GM18873 (cell line): ENCODE measurements around the gene ZNF232.
"Not testable (repeated sequence)": the region's sequence is repeated elsewhere in the genome, so short reads cannot be mapped to it uniquely, and the experiment has no call there.

Source experiments
- ATAC-seq: cut with Tn5 transposase; IDR thresholded peaks from one replicate; pipeline ENCODE4 v1.9.1; 2021; ENCODE audit warnings: mild to moderate bottlenecking, moderate library complexity, moderate number of reproducible peaks; ENCODE audit not compliant: unreplicated experiment, low FRiP score

Gene ZNF232

DNA sequence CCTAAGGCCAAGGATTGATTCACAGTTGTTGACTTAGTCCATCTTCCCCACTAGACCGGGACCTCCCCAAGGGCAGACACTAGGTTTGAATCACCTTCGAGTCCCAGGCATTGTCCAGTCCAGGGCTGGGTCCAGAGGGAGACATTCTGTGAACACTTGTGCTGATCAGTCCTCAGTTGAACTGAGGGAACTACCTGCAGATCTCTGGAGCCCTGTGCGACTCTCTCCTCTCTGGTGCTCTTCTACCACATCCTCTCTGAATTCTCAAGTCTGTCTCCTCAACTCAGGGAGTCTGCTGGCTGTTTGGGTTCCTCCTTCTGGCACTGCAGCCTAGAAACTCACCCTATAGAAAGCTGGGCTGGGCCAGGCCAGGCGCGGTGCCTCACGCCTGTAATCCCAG is 10.8 kb downstream of the ZNF232 start:
- no peak for ATAC-seq

DNA sequence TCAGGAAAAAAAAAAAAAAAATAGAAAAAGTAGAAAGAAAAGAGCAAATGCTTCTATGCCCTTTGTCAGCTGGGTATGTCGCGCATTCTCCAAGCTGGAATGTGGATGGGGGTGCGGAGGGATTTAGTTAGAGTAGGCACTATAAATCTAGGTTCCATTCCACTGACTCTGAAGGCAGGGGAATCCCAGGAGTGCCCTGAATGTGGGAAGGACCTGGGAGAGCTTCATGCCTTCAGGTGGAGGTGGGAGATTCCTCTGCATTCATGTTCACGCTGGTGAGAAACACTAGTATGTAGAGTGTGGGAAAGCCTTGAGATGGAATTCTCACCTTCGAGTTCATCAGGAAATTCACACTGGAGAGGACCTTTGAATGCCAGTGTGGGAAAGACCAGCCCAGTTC is 12.4 kb downstream of the ZNF232 start:
- no peak for ATAC-seq

DNA sequence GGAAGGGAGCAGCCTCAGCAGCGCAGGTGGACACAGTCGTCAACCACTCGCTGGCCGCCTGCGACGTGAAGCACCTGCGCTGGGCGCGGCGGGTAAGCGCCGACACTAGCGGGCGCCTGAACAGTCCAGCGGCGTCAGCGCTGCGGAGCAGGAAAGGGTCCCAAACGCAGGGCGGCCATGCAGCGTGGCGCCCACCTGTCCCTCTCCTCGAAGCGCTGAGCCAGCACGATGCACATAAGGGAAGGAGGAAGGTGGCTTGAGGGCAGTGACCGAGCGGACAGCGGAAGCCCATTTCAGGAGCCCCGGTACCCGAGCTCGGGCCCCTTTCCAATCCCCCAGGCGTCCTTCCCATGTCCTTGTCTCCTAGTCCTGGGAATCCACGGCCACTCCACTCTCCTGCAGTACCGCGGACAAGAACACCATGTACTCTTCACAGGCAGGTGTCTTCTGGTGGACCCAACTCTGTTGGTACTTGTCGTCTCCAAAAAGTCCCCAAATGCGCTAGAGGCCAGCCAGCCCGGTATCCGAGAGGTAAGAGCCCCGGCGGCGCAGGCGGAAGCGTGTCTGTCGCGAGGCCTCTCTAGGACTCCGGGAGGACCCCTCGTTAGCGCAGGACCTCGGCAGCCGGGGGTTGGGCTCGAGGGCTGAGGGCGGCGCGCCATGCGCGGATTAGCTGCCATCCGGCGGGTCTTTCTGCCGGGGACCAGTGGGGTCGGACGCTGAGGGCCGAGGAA is 14.4 kb downstream of the ZNF232 start:
- ATAC-seq = no peak

DNA sequence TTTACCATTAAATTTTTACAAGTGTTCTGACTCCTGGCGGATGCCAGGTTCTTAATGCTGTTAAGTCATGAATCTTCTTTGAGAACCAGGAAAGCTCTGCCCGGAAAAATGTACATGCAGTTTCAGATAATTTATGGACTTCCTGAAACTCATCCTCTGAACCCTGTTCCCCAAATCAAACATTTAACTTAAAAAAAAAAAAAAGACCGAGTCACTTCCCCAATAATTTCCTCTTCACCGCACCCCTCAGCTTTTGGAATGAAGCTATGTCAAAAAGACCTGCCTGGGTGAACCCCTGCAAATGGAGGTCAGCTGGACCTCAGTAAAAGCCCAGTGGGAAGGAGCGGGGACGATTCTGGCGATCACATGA is 15.0 kb downstream of the ZNF232 start:
- ATAC-seq = no peak

DNA sequence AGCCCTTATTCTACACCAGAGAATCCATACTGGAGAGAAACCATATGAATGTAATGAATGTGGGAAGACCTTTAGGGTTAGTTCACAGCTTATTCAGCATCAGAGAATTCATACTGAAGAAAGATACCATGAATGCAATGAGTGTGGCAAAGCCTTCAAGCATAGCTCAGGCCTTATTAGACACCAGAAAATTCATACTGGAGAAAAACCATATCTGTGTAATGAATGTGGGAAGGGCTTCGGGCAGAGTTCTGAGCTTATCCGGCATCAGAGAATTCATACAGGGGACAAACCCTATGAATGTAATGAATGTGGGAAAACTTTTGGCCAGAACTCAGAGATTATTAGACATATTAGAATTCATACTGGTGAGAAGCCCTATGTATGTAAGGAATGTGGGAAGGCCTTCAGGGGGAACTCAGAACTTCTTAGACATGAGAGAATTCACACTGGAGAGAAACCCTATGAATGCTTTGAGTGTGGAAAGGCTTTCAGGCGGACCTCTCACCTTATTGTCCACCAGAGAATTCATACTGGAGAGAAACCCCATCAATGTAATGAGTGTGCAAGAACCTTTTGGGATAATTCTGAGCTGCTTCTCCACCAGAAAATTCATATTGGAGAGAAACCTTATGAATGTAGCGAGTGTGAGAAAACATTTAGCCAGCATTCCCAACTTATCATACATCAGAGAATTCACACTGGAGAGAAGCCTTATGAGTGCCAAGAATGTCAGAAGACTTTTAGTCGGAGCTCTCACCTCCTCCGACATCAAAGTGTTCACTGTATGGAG is 19.3 kb downstream of the ZNF232 start:
- ATAC-seq = no peak

DNA sequence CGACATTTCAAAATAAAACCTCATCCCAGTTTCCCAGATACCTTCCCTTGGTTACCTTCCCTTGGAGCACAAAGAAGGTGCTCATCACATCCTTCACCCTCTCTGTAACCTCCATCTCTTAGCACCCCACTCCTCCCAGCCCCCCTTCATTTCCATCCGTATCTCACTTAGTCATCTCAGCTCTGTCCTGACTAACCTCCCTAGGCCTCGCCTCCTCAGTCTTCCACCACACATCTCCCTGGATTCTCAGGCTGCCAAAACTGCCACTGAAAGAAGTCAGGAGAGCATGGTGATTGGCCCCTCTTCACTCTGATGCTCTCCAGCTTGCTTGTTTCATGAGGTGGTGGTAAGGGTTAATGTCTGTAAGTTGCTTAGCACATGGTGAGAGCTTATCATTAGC is 31.1 kb downstream of the ZNF232 start:
- no peak for ATAC-seq

DNA sequence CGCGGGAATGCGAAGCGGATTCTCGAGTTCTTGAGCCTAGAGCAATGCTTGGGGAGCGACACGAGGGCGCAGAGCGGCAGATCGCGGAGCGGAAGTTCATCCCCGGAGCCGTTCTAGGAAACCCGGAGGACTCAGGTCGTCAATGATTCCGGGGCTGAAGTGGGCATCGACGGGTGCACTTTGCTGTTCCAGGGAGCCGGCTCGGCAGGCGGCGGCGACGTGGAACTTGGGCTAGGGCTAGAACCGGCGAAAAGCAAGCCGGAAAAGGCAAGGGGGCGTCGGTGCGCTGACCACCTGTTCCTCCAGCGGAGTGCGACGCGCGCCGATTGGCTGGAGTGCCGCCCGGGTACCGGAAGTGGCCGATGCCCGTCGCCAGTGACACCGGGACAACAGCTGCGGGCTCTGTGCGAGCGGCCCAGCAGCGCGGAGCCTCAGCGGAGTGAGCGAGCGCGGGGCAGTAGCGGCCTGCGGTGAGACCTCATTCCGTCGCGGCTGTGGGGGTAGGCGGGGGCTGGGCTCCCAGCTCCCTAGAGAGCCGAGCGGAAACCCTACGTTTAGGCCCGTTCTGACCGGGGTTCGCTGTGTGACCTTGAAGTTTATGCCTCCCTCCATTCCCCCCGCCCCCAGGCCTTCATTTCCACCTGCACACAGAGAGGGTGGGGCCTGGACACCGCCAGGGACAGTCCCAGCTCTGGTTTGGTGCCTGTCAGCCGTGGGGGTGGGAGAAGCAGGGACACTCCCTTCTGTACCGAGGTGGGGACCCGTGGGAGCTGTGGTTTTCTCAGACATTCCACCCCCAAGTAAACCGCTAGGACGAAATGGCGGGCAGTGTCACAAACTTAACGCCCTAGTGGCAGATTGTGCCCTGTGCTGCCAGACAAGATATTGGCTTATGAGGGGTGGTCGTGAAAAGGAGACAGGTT is 33.3 kb downstream of the ZNF232 start, which contains the start of gene ZFP3:
ZFP3 (plus strand) TSS at position 362 of the 923 bp plus-strand sequence. CDS start 13,038 bp downstream, outside the sequence.
- peak; percentile 72 for ATAC-seq

DNA sequence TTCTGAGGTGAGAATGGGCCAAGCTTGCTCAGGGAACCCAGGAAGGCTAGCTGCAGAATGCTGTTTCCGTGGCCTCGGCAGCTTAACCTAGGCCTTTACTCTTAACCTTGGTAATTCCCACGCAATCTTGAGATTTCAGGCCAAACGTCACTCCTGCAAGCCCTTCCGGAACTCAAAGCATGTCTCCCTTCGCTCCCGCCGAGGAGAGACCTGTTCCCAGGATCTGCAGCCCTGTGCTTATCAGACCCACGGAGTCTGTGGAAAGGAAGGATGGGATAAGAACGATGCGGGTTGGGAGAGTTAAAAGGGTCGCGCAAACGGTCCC is 33.9 kb downstream of the ZNF232 start:
- ATAC-seq = no peak

DNA sequence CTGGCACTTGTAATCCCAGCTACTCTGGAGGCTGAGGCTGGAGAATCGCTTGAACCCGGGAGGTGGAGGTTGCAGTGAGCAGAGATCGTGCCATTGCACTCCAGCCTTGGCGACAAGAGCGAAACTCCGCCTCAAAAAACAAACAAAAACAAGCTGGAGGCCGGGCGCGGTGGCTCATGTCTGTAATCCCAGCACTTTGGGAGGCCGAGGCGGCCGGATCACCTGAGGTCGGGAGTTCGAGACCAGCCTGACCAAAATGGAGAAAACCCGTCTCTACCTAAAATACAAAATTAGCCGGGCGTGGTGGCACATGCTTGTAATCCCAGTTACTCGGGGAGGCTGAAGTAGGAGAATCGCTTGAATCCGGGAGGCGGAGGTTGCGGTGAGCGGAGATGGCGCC is 34.4 kb downstream of the ZNF232 start:
- not testable (repeated sequence) for ATAC-seq

DNA sequence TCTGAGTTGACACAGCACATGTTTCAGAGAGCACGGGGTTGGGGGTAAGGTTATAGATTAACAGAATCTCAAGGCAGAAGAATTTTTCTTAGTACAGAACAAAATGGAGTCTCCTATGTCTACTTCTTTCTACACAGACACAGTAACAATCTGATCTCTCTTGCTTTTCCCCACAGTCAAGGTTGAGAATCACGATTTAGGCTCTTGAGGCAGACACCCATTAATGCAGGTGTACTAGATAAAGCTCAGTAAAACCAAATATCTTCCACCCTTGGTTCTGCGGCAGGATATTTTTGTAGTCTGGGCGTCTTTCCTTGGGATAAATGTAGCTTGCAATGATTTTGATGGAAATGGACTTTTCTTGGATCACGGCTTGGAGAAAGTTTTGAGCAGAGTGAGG is 36.2 kb downstream of the ZNF232 start:
- ATAC-seq = not testable (repeated sequence)

DNA sequence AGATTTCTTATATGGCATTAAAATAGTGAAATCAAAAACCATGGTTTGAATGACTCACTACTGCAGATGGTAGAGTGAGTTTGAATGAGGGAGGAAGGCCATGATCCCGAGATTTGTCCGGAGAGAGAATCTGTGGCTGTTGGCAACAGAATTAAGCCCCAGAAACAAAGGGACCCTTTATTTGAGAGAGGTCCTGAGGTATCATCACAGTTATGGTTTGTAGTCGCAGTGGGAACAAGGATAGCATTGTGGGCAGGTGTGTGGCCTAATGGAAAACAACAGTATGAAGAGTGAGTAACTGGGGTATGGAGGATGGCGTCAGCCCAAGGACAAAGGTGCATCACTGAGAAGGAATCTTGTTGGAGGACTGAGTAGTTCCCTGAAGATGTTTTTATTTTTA is 42.0 kb downstream of the ZNF232 start:
- no peak for ATAC-seq

DNA sequence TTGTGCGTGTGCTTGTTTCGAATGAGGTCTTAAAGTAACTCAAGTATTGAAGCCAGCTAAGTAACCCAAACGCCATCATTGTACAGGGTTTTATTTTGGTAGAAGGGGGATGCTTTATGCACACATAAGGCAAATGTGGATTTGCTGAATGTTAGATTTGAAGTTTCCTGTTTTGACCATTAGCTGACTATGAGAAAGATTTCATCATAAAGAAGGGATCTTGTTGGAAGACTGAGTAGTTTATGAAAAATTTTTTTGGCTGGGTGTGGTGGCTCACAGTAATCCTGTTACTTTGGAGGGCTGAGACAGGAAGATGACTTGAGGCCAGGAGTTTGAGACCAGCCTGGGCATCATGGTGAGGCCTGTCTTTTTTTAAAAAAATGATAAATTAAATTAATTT is 43.4 kb downstream of the ZNF232 start:
- no peak for ATAC-seq

DNA sequence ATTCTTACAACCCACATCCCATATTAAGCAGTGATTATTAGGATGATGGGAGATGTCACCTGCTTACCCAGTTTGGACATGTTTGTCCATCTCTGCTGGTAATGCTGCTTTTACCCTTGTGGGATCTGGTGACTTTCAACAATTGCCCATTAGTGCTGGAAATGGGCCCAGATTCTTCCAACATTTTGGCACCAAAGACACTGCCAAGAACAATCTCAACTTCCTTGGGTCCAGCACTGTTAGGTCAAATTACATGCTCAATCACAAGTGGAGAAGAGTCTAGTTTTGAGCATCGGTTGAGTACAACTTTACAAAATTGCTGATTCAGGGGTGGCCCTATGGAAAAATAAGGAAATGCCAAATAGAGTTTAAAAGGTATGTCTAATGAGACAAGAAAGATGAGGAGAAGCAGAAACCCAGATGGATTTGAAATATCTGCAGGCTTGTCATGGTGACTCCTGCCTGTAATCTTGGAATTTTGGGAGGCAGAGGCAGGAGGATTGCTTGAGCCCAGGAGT is 46.4 kb downstream of the ZNF232 start:
- no peak for ATAC-seq
